Midbrain (tissue), 1 donor: Measurements from ENCODE around the gene CSRNP2.

Source experiments
- DNase-seq: peaks from one replicate; lab custom pipeline; 2025; lab: John Stamatoyannopoulos, UW

CSRNP2 gene

DNA sequence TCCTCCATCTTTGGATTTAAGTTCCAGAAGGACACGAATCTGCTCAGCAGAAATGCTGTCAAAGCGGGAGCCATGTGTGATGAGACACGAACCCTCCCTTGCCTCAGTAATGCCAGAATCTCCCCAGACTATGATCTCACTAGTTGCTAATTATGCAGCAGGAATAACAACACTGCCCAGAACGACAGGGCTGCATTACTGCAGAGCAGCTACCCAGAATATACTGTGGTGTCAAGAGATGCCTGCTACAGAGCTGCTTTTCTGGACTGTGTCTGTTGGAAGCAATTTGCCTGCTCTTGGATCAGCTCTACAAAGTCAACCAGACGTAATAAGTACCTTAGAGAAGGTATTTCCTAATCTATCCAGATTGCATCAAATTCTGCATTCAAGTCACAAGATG lies 5.5 kb downstream of the CSRNP2 start:
- DNase-seq, result peak; percentile 60

DNA sequence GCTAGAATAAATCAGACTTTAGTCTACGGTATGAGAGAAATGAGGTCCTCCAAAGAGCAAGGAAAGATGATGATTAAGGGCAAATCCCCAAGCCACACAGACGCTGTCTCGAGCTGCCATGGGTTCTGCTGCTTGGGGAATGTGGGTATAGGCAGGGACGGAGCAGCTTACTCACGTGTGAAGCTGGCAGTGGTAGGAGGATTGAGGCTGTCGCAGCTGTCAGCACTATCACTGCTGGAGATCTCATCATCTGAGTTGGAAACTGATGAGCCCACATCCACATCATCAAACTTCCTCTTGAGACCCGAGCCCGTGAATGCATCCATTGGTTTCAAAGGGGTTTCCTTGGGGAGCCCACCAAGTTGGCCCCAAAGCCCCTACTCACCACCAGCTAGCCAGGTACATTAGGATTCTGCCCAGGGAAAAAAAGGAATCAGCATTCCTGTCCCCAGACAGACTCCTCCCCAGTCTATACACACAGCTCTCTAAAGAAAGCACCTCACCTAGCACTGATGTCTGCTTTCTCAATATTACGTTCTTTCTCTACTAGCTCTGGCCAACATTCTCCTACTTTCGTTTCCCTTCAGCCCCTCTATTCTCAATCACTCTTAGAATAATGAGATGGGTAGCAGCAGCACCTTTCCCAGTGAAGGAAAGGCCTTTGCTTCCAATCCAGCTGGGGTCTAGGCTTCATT lies 7.0 kb downstream of the CSRNP2 start:
- no peak for DNase-seq

DNA sequence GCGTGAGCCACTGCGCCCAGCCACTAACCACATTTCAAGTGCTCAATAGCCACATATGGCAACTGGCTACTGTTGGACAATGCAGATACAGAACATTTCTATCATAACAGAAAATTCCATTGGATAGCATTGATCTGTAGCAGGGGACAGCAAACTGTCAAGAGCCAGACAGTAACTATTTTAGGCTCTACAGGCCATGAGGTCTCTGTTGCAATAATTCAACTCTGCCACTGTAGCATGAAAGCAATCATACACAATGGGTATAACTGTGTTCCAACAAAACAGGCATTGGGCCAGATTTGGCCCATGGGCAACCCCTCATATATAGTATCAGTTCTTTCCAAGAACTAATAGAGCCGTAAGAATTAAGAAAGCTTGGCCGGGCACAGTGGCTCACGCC lies 8.0 kb downstream of the CSRNP2 start:
- DNase-seq, result no peak

DNA sequence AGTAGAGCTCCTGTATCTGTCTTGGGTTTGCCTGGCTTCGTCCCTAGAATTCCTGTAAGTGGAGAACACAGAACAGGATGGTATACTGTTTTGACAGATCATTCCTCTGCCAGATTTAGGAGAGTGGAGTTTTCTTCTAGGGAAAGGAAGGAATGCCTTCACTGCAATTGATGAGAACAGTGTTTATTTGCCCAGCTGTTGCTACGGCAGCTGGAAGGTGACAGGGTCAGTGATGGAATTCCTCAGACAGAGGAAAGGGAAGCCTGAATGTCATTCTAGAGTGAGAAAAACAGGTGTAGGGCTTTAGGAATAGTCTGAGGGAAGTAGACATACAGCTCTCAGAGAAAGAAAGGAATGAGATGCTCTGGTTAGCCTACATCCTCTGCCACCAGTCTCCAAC lies 11.7 kb downstream of the CSRNP2 start:
- DNase-seq, result no peak

DNA sequence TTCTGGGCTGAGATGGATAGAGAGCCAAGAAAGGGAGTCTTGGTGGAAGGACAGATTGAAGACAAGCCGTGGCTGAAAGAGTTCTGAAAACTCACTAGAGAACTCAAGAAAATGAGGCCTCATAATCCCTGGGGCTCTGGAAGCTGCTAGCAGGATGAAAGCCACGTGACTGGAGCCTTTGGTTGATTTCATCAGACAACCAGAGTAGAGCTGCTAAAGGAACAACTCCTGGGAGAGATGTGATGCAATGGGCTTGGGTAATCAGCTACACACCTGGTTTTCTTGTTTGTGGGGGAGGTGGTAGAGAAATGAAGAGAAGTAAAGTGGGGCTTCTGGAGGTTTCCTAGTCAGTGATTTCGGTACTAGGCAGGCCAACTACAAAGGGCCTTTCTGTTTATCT lies 13.4 kb downstream of the CSRNP2 start:
- DNase-seq, result no peak

DNA sequence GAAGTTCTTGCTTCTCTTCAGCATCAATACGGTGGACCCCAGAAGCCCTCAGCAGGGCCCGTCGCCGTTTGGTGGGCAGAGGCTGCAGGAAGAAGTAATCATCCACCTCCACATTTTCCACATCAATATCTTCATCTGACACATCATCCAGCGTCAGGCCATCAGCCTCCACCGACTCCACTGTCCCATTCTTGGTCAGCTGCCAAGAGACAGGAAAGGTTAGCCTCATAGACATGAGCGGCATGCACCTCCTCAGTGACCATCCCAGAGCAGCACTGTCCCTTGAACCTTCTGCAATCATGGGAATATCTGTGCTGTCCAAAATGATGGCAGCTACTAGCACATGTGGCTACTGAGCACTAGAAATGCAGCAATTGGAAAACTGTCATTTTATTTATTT lies 15.6 kb downstream of the CSRNP2 start:
- DNase-seq, result no peak

DNA sequence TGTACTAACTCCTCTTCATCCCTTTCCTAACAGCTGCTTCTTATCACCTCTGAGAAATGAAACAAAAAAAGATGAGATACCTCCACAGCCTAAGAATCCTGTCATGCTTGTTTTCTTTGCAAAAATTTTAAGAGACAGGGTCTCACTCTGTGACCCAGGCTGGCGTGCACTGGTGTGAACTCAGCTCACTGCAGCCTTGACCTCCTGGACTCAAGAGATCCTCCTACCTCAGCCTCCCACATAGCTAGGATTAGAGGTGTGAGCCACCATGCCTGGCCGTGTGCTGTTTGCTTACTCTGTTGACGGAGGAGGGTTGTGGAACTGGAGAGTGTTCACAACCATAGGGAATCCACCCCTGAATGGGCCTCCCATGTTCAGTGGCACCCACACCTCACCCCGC lies 16.2 kb downstream of the CSRNP2 start:
- DNase-seq, result no peak

DNA sequence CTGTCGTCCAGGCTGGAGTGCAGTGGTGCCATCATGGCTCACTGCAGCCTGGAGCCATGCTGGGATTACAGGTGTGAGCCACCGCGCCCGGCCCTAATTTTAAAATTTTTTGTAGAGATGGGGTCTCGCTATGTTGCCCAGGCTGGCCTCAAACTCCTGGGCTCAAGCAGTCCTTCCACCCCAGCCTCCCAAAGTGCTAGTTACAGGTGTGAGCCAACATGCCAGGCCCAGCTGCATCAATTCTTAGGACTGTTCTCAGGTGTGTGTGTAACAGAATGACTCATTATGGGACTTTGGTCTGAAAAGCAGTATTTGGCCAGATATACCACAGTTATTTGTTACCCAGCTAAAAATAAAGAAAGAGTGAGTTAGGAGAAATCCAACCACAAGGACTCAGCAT lies 17.9 kb downstream of the CSRNP2 start:
- DNase-seq, result no peak

DNA sequence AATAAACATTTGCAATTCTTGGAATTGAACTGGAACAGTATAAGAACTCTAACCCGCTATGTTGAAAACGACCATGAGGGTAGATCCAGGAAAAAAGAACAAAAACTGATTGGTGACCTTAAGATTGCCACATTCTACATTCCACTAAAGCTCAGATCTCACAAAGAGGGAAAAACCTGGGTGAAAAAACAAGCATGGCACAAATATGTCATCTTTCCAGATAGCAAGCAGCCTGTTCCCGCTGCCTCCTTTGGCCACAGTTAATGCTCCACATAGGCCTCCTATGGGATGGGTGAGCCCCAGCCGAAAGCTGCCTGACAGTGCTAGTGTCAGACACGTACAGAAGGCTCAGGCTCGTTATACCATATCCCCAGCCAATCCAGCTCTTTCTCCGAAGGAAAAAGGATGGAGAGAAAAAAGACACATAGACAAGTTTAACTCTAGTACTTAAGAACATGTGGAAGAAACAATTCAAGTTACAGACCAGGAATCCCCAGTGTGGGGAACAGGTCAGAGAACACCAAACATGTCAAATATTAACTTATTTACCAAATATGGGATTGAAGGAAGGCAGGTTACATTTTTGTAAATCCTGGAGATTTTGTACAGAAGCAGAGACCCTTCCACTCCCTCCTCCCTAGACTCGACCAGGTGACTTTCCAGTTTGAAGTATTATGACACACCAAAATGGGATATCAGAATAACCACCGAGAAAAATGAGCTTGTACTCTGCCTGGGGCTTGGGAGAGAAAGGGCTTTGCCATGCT lies 20.6 kb downstream of the CSRNP2 start:
- no peak for DNase-seq

DNA sequence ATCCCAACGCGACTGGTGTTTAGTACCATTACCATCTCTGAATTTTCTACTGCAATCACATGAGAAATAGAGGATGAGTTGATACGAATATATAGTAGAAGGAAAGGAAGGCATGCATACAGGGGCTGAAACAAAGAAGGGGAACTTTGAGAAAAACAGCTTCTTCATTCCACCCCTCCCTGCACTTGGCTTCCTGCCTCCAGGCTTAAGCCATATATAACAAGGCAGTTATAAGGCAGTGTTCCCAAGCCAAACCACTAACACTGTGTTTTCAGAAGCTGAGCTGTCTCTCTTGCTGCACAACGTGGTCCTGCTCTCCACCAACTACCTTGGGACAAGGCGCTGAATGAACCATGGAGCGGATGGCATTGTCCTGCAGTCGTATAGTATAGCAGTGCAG lies 24.3 kb downstream of the CSRNP2 start:
- DNase-seq, result no peak

DNA sequence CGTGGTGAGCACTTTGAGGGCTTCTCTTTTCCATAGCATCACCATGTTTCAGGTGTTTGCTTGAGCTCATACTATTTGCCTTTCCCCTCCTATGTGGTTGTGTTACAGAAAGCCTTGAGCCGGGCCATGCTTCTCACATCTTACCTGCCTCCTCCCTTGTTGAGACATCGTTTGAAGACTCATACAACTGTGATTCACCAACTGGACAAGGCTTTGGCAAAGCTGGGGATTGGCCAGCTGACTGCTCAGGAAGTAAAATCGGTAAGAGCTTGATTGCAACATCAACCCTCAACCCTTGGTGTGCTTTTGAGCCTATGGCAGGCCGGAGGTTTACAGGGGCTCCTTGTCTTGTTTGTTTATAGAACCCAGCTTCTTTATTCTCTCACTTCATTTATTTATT lies 27.2 kb downstream of the CSRNP2 start:
- DNase-seq, result no peak

DNA sequence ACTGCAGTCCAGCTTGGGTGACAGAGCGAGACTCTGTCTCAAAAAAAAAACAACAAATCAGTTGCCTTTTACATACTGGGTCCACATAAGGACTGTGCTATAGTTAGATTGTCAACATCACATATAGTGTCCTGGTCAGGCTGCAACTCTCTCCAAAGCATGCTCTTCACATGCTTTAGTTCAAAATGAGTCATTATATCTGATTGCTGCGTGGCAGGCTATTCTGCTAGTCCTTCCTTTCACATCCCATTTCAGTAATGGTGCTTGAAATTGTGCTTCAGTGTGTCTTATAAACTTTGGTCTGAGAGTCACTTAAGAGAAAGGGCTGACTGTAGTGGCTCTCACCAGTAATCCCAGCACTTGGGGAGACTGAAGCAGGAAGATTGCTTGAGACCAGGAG lies 28.3 kb downstream of the CSRNP2 start:
- DNase-seq, result no peak

DNA sequence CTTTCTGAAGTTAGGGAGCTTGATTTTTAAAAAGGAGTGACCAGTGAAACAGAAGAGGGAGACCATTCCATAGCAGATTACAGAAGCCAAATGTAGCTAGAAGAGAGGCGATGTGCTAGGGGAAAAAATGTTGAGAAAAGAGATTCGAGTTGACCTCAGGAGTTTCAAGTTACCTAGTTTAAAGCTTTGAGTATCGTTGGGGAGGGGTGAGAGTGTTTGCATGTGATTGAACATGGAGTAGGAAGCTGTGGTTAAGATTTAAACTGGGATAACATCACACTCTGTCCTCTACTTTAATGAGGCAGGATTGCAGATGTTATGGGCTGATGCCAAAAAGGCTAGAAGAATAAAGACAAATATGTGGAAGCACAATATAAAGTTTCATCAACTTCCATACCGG lies 31.6 kb downstream of the CSRNP2 start:
- no peak for DNase-seq

DNA sequence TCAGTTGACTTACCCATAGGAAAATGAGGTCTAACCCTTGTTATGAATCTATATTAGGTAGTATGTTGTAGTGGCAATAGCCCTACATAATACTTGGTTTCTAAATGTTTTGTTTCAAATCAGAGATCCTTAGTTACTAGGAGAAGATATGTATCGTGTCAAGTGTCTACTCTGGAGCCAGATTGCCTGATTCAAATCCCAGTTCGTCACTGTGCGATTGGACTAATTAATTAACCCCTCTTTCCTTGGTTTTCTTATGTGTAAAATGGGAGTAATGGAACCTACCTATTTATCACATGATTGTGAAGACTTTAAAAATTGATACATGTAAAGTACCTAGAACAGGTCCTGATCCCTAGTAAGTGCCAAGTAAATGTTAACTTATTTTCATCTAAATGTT lies 33.9 kb downstream of the CSRNP2 start:
- no peak for DNase-seq

DNA sequence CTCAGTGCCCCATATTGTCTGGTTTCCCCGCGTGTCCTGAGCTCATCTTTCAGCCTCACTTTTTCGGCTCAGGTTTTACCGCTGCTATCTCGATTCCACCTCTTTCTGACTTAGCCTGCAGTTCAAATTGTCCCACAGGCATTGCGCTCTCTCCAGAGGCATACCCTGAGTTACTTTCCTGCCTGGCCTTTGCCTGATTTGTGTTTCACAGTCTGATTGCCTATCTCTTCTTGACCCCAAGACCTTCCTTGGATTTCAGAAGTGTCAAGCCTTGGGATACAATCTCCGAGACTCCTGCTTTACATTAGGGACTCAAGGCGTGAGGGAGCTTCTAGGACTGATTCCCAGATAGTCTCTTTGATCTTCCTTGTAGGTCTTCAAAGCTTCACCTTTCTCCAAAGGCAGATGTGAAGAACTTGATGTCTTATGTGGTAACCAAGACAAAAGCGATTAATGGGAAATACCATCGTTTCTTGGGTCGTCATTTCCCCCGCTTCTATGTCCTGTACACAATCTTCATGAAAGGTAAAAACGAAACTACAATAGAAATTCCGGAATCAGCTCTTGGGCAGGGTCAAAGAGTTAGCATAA lies 34.6 kb downstream of the CSRNP2 start:
- DNase-seq, result no peak

DNA sequence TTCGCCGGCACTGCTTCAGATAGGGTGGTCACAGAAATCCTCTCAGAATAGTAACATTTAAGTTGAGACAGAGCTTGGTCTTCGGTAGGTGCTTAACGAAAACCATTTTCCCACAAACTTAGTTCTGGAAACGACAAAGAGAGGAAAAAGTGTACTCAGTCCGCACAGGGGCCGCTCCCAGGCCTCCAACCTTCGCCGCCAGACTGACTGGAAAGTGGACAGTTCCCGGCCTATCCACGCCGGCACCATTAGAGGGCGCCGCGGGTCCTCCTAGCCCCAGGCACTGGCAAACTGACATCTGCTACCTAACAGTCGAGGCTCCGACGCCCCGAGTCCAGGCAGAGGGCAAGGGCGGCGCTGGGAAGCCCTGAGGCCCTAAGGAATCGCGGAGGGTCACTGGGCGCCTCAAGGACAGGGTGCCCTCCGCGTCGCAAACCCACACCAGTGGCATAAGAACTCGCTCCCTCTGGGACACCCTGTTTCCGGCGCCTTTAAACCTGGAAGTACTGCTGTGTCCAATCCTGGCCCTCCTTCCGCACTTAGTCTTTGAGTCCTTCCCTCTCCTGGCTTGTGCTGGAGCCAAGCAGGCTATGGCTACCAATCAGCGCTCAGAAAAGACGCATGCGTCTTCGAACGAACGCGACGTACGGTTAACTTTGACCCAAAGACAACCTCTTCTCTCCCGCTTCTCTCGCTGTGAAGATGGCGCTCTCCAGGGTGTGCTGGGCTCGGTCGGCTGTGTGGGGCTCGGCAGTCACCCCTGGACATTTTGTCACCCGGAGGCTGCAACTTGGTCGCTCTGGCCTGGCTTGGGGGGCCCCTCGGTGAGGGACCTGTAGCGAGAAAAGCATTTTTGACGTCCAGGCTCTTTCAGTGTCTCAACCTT lies 35.5 kb downstream of the CSRNP2 start, which contains the start of gene LETMD1:
TSS of gene LETMD1 (plus strand) at position 673 of the 886 bp plus-strand sequence. CDS start at position 703, 30 bp downstream.
- peak; percentile 99 for DNase-seq

DNA sequence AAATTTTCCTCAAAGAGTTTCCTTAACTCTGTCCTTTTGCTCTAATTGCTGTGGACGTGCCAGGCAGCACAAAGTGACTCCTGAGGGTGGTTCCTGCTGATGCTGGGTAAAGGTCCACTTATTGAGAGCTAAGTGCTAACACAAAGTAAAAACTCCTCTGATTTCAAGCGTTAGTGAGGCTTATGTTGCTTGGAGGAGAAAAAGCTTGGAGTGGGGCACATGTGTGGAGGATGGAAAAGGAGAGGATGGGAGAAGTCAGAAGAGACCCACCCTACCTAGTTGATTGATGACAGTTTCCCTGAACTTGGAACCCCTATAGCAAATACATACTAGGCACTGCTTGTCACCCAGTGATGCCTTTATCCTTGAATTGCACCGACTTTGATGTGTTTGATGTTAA lies 47.1 kb downstream of the CSRNP2 start:
- DNase-seq, result no peak

DNA sequence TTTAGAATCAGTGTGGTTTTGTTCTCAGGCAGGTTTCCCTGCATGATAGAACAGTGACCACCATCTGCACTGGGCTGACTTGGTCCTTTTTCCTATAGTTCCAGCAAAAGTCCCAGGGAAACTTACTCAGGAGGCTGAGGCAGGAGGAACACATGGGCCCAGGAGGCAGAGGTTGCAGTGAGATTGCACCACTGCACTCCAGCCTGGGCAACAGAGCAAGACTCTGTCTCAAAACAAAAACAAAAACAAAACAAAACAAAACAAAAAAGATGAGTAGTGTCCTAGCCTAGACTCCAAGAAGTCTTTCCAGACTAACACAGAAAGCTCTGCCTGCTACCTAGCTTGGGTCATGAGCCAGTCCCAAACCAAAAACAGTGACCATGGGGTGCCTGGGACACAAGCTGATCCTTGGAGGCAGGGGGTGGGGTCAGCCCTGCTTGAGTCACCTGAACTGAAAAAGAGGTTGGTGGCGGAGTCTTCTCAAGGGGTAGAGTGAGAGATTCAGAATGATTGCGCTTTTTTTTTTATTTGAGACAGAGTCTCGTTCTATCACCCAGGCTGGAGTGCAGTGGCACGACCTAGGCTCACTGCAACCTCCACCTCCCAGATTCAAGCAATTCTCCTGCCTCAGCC lies 49.8 kb downstream of the CSRNP2 start:
- no peak for DNase-seq

DNA sequence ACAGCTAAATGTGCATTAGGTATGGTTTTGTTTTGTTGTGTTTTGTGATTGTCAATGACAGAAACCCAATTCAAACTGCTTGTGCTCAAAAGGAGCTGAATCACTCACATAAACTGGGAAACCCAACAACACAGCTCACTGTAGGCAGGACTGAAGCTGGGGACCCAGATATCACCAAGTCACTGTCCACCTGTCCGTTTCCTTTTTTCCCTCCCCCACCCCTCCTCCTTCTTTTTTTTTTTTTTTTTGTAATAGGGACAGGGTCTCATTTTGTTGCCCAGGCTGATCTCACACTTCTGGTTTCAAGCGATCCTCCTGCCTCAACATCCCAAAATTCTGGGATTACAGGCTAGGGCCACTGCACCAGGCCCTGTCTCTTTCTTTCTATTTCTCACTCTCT lies 50.3 kb downstream of the CSRNP2 start:
- DNase-seq, result no peak

DNA sequence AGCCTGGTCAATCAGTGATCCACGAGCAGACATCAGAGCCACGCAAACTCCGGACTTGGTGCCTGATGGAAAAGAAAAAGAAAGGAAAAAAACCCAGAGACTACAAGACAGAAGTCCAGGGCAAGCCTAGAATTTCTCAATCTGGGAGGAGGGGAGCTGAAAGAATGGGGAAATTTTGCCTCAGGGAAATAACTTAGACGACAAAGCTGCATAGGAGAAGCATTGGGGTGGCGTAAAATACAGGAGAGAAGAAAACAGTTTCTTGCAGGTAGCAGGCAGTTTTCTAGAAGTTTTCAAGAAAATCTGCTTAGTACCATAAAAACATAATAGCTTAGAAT lies 54.6 kb downstream of the CSRNP2 start:
- DNase-seq, result no peak

DNA sequence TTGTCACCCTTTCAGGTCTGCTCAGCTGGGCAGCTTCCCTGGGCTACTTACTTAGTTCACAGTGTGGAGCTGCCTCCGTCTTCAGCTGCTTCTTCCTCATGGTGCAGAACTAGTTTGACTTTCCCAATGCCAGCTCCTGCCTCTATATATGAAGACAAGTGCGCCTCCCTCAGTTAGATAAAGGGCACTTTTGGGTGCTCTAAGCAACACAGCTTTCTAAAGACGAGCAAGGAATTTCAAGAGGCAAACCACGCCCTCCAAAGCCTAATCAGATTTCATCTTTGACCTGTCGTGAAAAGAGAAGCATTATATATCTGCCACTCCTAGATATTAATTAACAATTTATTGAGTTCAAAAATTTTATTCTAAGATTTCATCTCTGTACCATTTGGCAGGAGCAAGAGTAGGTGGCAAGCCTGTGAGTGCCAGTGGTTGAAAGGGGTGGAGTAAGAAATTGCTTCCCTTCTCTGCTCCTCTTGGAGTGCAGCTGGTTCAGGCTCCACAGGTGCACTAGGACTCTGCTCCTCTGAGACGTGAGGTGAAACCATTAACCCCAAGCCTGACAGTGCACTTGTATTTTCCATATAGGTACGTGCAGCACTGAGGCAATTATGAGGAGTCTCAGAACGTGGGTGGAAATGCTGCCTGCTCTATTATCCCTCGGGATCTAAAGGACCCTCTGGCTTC lies 55.1 kb downstream of the CSRNP2 start:
- peak; percentile 63 for DNase-seq
